NCI-H2196 treated with DMSO at 0.1 percent for 48 hours (cell line): Measurements from ENCODE around the gene DYNLL2.
"Not testable (repeated sequence)": the region's sequence is repeated elsewhere in the genome, so short reads cannot be mapped to it uniquely, and the experiment has no call there.

Experiments used
- DNase-seq: peaks from one replicate; lab custom pipeline; 2025; ENCODE audit not compliant: unreplicated experiment; lab: John Stamatoyannopoulos, UW

Gene DYNLL2

DNA sequence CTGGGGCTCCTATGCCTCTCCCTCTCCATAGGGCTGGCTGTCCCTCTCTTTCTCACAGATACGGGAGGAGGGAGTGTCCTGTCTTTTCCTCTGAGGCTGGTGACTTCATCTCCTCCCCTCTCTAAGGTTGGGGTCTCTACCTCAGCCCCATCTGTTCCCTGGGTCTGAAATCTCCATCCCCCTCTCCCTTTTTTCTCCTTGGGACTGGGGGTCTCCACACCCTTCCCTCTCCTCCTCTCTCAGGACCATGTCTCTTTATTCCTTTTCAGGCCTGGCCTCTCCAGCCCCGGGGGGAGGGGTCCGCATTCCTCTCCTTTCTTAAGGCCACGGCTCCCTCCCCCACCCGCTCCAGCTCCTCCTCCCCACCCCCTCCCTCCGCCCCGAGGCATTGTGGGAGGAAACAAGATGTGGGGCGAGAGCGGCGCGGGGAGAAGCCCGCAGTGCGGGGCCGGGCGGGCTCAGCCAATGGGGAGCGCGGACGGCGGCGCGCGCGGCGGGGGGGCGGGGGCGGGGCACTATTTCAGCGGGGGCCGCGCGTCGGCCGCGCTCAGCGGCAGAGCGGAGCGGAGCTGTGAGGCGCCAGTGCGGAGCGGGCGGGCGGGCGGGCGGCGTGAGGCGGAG lies at the start of gene DYNLL2:
DYNLL2 (plus strand) TSS at position 550 of the 621 bp plus-strand sequence. CDS start 3,672 bp downstream, outside the sequence.
- DNase-seq, result peak; percentile 81

DNA sequence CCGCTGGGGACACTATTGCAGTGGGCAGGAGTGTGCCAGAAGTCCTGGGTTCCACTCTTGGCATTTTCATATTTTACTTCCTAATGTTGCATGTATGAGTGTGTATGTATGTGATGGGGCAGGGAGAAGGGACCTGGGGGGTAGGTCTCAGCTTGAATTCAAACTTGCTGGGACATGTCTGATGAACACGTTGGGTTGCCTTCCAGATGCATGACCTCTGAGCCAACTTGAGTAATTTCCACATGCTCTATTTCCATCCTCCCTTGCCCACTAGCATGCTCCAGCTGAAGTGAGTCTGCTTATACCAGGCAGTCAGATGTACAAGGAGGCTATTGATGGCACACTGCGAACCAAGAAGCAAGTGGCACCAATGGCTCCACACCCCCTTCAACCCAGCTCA lies 43.2 kb upstream of the DYNLL2 start:
- DNase-seq, result no peak

DNA sequence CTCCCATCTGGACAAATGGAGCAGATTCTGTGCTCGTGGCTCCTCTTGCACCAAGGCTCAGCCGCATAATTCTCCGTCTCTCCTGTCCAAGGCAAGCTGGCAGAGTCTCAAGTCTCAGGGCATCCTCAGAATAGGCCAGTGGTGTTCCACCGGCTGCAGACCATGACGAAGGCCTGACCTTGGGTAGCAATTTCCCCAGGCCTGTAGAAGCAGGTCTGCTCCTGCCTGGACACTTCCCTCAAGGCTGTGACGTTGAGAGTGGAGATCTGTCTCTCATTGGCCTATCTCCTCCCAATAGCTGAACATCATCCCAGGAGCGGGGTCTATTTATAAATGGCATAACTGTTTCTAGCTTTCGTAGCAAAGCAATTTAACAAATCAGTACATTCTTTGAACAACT lies 42.8 kb upstream of the DYNLL2 start:
- DNase-seq, result no peak

DNA sequence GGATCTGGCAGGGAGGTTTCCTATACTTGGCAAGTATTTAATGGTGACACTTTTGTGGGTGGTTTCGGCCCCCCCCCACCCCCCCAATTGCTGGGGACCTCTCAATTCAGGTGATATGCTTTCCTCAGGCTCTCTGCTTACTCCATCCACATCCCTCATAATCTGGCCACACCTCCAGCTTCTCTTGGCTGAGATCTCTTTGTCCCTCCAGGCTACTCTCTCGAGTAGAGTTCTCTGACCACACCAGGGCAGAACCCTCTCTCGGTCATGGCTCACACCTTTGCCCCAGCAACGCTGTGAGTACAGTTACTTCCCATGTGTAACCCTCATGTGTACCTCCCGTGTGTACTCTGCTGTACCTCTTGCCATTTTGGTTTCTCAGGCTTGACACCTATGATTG lies 42.1 kb upstream of the DYNLL2 start:
- DNase-seq, result no peak

GRCh38 chr17:58043221-58044181 lies 39.7 kb upstream of the DYNLL2 start:
- DNase-seq, result no peak

DNA sequence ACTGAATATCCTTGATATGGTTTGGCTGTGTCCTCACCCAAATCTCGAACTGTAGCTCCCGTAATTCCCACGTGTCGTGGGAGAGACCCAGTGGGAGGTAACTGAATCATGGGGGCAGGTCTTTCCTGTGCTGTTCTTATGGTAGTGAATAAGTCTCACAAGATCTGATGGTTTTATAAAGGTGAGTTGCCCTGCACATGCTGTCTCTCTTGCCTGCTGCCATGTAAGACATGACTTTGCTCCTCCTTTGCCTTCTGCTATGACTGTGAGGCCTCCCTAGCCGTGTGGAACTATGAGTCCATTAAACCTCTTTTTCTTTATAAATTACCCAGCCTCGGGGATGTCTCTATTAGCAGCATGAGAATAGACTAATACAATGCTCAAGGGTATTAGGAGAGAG lies 39.0 kb upstream of the DYNLL2 start:
- not testable (repeated sequence) for DNase-seq

GRCh38 chr17:58046239-58047094 lies 36.8 kb upstream of the DYNLL2 start:
- no peak for DNase-seq

DNA sequence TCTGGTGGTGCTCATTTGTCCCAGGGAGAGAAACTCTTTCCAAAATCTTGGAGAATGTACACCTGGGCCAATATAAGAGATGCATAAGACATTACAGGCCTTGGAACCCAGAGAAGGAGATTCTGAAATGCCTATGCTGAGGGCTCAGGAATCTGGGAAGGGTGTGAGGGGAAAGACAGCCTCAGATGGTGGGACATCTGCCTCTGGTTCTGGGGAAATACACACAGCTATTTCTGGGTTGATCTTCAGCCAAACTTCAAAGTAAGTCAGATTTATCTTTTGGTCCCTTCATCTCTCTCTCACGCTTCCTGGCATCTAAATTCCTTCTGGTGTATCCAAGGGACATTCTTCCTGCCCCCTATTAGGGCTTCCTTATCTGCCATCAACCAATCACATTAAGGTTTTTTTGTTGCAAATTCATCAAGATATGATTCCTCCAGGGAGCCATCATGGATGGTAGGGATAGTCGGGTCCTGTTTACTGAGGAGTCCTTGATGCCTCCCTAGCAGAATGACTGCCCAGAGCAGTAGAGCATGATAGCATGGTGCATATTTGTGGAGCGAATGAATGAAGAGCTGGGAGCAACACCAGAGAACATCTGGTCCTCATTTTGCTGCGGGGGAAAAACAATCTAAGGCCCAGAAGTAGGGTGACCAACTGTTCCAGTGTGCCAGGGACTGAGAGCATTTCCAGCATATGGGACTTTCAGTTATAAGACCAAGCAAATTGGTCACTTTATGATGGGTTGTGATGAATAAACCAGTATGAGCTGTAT lies 35.7 kb upstream of the DYNLL2 start:
- no peak for DNase-seq

- no peak for DNase-seq
These were observed 33.7 kb upstream of the DYNLL2 start for GRCh38 chr17:58049533-58049932.

- DNase-seq, result no peak
These were observed 32.3 kb upstream of the DYNLL2 start for GRCh38 chr17:58050966-58051365.

DNA sequence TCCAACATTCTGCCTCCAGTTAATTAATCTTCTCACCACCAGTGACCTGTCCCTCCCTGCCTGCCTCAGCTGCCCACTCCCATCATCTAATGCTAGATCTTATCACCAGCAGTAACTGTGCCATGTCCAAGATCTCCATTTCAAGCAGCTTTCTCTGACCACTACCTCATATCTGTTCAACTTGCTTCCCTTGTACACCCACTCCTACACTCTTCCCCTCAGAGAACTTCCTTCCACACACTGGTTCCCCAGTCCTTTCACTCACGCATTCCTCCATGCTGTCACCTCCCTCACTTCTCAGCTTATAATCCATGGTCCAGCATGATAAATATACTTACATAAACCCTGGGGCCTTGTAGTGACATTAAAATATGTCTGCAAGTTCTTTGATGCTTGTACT lies 31.8 kb upstream of the DYNLL2 start:
- DNase-seq, result no peak

GRCh38 chr17:58052407-58052806 lies 30.8 kb upstream of the DYNLL2 start:
- no peak for DNase-seq

GRCh38 chr17:58052945-58053715 lies 30.1 kb upstream of the DYNLL2 start:
- DNase-seq, result no peak

DNA sequence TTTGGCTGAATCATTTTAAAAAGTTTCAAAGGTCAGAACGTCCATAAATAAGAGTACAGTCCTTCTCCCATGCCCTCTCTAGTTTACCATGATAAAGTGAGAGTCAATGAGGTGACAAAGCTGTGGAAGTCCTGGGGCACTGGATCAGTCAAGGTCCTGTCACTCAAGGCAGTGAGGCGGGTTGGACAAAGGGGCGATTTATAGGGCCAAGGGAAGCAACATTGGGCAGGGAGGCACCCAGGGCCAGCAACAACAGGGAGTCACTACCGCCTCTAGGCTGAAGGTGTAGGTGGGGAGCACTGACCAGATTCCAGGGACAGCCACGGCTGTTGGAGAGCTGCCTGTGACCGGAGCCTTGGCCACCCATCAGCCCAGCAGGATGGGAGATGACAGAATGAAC lies 28.6 kb upstream of the DYNLL2 start:
- no peak for DNase-seq

DNA sequence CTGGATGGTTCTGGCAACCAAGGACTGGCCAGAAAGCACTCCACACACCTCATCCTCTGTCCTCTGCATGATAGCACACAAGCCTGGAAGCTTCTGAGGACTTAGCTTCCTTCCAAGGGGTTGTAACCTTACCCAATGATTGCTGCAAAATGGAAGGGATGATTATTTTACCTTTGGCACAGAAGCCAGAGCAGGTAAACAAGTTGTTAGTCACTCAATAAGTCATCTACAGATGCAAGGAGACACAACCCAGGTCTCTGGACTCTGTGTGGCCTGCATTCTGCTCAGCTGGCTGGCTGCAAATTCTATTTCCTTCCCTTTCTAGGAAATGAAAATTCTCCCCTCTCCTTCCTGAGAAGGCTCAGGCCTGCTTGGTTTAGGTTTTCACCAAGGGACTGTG lies 26.7 kb upstream of the DYNLL2 start:
- no peak for DNase-seq

GRCh38 chr17:58059141-58059540 lies 24.1 kb upstream of the DYNLL2 start:
- DNase-seq, result no peak

GRCh38 chr17:58060596-58061191 lies 22.5 kb upstream of the DYNLL2 start:
- peak; percentile 46 for DNase-seq

DNA sequence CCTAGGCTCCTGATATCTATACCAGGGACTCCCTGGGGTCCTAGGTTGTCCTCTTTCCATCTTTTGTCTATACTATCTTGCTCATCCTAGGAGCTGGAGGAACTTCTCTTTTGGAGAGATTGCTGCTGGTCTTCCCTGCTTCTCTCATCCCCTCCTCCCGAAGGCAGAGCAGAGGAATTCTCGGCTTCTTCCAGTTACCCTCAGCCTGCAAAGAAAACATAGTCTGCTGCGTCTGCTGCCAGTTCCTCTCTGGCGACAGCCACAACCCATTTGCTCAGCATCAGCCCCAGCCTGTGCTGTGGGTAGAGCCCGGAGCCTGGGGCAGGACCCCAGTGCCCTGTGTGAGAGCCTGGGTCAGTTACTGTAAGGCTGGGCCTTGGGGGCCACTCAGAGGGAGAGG lies 21.5 kb upstream of the DYNLL2 start:
- DNase-seq, result no peak

DNA sequence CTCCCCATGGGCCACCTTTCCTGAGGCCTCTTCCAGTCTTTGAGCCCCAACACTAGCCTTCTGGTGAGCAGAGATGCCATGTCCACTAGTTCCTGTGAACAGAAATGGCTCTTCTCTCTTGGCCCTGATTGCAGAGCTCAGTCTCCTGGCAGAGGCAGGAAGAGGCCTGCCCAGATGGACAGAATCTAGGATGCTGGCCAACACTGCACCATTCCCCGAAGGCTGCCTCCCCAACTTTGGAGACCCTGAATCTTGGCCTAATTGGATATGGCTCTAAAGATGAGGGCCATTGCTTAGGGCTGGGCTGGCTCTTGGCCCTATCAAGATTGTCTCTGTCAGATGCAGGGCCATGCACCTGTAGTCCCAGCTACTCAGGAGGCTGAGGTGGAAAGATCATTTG lies 18.0 kb upstream of the DYNLL2 start:
- DNase-seq, result no peak

- DNase-seq, result no peak
These were observed 16.8 kb upstream of the DYNLL2 start for GRCh38 chr17:58066401-58066800.
